ENCODE results near the gene NPPA. TPM values are rescaled to one million over a fixed set of nuclear protein-coding genes. Genes with fewer than 3 reads are reported as not detected.

Gene NPPA
- total and polyA plus RNA-seq, 10 of the 15 experiments (the other 5 are each of a cell fraction or from before 2014, with no cell fraction given): 0.31 to 0.39 TPM; not detected in 8

DNA sequence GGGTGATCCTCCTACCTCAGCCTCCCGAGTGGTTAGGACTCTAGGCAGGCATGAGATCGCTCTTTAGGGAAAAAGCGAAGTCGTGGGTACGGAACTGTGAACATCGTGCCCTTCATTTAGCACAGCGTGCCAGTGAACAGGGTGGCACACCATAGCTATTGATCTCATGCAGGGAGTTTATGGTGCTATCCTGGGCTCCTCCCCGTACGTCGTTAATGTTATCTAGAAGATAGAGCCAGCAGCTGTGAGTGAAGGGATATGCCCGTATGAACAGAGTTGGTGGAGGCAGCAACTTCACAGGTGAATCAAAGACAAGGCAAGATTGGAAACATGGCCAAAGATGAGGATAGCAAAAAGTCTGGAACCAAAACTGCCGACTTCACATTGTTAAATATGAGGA lies 30.4 kb downstream of the NPPA start:
- RAD21 ChIA-PET (ENCODE audit: unreplicated experiment): no interaction called here
- no peak for ATAC-seq
- intact Hi-C loops (cut with micrococcal nuclease; ENCODE audit: unreplicated experiment) (no loop called here), in situ Hi-C loops (cut with MboI) (no loop called here)
- WGBS (ENCODE audit: insufficient coverage, insufficient replicate concordance, low lambda C conversion rate, missing lambda C conversion rate): 98% methylated on average over 12 of the region's 12 CpGs
- BruUV-seq (replicated peaks): no TSS peak
- no peaks in the 10 kb centered on the region for H3K9me3 ChIP-seq (replicated peaks; ENCODE audit: control insufficient read depth, insufficient read depth, low read length)
- no peak overlapping the region for H3K27ac ChIP-seq (ENCODE audit: control insufficient read depth, insufficient read depth)
- no peak overlapping the region for H2AFZ ChIP-seq (ENCODE audit: control insufficient read depth, low read depth, low read length)
- peaks cover 6% of the 10 kb centered on the region for H3K79me2 ChIP-seq (ENCODE audit: control insufficient read depth, insufficient read depth, low read length)
- DNase-seq (ENCODE audit: low read depth, low spot score): no peak
- CTCF ChIA-PET: no interaction called here
- no peaks in the 10 kb centered on the region for H3K27me3 ChIP-seq (replicated peaks in 1 of 2; ENCODE audit: control insufficient read depth in 2 of 2, insufficient read depth in 2 of 2, low read length in 1 of 2)
- no peak overlapping the region for H3K4me3 ChIP-seq
- peaks cover 7 to 27% of the 10 kb centered on the region in 2 experiments for H3K36me3 ChIP-seq (ENCODE audit: control insufficient read depth in 2 of 2, insufficient read depth in 2 of 2, low read length in 1 of 2)
- no peak for FAIRE-seq
- no peaks in the 10 kb centered on the region for H4K20me1 ChIP-seq (ENCODE audit: control insufficient read depth, insufficient read depth)
- POLR2A ChIA-PET: interaction anchor here (0.5 kb wide), 1 partner anchor 92 kb away, joined by 3 read pairs; no protein-coding TSS in a partner anchor
- SMC1A ChIA-PET (ENCODE audit: uncharacterized antibody, unreplicated experiment): no interaction called here
- no peak overlapping the region for H3K4me2 ChIP-seq (ENCODE audit: control insufficient read depth, insufficient read depth)
- peaks cover 15% of the 10 kb centered on the region for H3K4me1 ChIP-seq (ENCODE audit: control insufficient read depth, insufficient read depth, low read length)
- H3K9ac ChIP-seq (ENCODE audit: control insufficient read depth, insufficient read depth, low read length): no peak overlapping the region
- TF ChIP-seq HDAC2 (IDR thresholded peaks at IDR 0.05): no peak
- TF ChIP-seq, protein P1, sequence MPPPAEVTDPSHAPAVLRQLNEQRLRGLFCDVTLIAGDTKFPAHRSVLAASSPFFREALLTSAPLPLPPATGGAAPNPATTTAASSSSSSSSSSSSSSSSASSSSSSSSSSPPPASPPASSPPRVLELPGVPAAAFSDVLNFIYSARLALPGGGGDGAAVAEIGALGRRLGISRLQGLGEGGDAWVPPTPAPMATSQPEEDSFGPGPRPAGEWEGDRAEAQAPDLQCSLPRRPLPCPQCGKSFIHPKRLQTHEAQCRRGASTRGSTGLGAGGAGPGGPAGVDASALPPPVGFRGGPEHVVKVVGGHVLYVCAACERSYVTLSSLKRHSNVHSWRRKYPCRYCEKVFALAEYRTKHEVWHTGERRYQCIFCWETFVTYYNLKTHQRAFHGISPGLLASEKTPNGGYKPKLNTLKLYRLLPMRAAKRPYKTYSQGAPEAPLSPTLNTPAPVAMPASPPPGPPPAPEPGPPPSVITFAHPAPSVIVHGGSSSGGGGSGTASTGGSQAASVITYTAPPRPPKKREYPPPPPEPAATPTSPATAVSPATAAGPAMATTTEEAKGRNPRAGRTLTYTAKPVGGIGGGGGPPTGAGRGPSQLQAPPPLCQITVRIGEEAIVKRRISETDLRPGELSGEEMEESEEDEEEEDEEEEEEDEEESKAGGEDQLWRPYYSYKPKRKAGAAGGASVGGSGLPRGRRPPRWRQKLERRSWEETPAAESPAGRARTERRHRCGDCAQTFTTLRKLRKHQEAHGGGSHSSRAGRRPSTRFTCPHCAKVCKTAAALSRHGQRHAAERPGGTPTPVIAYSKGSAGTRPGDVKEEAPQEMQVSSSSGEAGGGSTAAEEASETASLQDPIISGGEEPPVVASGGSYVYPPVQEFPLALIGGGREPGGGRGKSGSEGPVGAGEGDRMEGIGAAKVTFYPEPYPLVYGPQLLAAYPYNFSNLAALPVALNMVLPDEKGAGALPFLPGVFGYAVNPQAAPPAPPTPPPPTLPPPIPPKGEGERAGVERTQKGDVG (CRISPR knock-in tag; IDR thresholded peaks at IDR 0.05): no peak

DNA sequence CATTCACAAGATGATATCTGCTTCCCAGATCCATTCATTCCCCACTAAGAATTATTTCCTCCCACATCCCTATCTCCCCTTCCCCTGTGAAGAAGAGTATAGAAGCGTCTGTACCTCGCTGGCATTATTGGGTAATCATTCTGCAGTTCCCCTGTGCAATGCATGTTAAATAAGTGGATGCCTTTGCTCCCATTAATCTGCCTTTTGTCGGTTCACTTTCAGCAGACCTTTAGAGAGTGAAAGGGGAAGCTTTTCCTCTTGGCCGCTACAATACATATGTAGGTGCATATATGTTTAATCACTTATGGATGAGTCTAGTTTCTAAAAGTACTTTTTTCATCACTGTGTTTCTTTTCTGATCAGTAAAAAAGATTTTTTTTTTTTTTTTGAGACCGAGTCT lies 34.6 kb downstream of the NPPA start:
- Histone ChIP-seq H3K79me2 (ENCODE audit: control insufficient read depth, insufficient read depth, low read length) (peaks cover 17% of the 10 kb centered on the region), H4K20me1 (ENCODE audit: control insufficient read depth, insufficient read depth) (no peaks in the 10 kb centered on the region), H3K4me2 (ENCODE audit: control insufficient read depth, insufficient read depth) (no peak overlapping the region), H3K9ac (ENCODE audit: control insufficient read depth, insufficient read depth, low read length) (no peak overlapping the region), H3K27ac (ENCODE audit: control insufficient read depth, insufficient read depth) (no peak overlapping the region), H2AFZ (ENCODE audit: control insufficient read depth, low read depth, low read length) (no peak overlapping the region), H3K36me3 (ENCODE audit: control insufficient read depth in 2 of 2, insufficient read depth in 2 of 2, low read length in 1 of 2) (peaks cover 8 to 33% of the 10 kb centered on the region in 2 experiments), H3K9me3 (replicated peaks; ENCODE audit: control insufficient read depth, insufficient read depth, low read length) (no peaks in the 10 kb centered on the region), H3K27me3 (replicated peaks in 1 of 2; ENCODE audit: control insufficient read depth in 2 of 2, insufficient read depth in 2 of 2, low read length in 1 of 2) (no peaks in the 10 kb centered on the region), H3K4me3 (no peak overlapping the region), H3K4me1 (ENCODE audit: control insufficient read depth, insufficient read depth, low read length) (peaks cover 18% of the 10 kb centered on the region)
- no TSS peak for BruUV-seq (replicated peaks)
- FAIRE-seq (no peak), DNase-seq (ENCODE audit: low read depth, low spot score) (no peak), ATAC-seq (no peak)
- ChIA-PET CTCF (no interaction called here), SMC1A (ENCODE audit: uncharacterized antibody, unreplicated experiment) (interaction anchor here (0.8 kb wide), 1 partner anchor 163 kb away, joined by 4 read pairs; no protein-coding TSS in a partner anchor), RAD21 (ENCODE audit: unreplicated experiment) (no interaction called here), POLR2A (no interaction called here)
- intact Hi-C loops (cut with micrococcal nuclease; ENCODE audit: unreplicated experiment): no loop called here
- WGBS (ENCODE audit: insufficient coverage, insufficient replicate concordance, low lambda C conversion rate, missing lambda C conversion rate): 89% methylated on average over 4 of the region's 5 CpGs
- in situ Hi-C loops (cut with MboI): no loop called here
- TF ChIP-seq IRF4 (IDR thresholded peaks at IDR 0.05; ENCODE audit: low read depth, low read length): no peak
- TF ChIP-seq, protein P2, sequence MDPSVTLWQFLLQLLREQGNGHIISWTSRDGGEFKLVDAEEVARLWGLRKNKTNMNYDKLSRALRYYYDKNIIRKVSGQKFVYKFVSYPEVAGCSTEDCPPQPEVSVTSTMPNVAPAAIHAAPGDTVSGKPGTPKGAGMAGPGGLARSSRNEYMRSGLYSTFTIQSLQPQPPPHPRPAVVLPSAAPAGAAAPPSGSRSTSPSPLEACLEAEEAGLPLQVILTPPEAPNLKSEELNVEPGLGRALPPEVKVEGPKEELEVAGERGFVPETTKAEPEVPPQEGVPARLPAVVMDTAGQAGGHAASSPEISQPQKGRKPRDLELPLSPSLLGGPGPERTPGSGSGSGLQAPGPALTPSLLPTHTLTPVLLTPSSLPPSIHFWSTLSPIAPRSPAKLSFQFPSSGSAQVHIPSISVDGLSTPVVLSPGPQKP (IDR thresholded peaks at IDR 0.05; ENCODE audit: low read depth, low read length): no peak
- TF ChIP-seq, protein P3, sequence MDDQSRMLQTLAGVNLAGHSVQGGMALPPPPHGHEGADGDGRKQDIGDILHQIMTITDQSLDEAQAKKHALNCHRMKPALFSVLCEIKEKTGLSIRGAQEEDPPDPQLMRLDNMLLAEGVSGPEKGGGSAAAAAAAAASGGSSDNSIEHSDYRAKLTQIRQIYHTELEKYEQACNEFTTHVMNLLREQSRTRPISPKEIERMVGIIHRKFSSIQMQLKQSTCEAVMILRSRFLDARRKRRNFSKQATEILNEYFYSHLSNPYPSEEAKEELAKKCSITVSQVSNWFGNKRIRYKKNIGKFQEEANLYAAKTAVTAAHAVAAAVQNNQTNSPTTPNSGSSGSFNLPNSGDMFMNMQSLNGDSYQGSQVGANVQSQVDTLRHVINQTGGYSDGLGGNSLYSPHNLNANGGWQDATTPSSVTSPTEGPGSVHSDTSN (IDR thresholded peaks at IDR 0.05; ENCODE audit: insufficient replicate concordance, low read depth, low read length): no peak
- TF ChIP-seq IKZF2 (IDR thresholded peaks at IDR 0.05): no peak
- TF ChIP-seq TCF12 (IDR thresholded peaks at IDR 0.05; ENCODE audit: low read depth, low read length): no peak
- TF ChIP-seq BACH1 (IDR thresholded peaks at IDR 0.05; ENCODE audit: borderline replicate concordance): no peak
- no peak for TF ChIP-seq SIN3A (IDR thresholded peaks at IDR 0.05; ENCODE audit: low read depth, low read length)
- no peak for TF ChIP-seq CREB1 (IDR thresholded peaks at IDR 0.05; ENCODE audit: low read depth)
- no peak for TF ChIP-seq SUZ12 (IDR thresholded peaks at IDR 0.05; ENCODE audit: unreplicated experiment)
- TF ChIP-seq NR2F1 (conservative IDR thresholded peaks at IDR 0.05): no peak
- TF ChIP-seq CBX5 (IDR thresholded peaks at IDR 0.05; ENCODE audit: low read depth): no peak
- no peak for TF ChIP-seq EGR1 (IDR thresholded peaks at IDR 0.05; ENCODE audit: borderline replicate concordance in 1 of 2, low read depth in 2 of 2, low read length in 2 of 2)

All from GM12878 (cell line).